ENCODE data around the gene PAPPA2.

PAPPA2 gene

DNA sequence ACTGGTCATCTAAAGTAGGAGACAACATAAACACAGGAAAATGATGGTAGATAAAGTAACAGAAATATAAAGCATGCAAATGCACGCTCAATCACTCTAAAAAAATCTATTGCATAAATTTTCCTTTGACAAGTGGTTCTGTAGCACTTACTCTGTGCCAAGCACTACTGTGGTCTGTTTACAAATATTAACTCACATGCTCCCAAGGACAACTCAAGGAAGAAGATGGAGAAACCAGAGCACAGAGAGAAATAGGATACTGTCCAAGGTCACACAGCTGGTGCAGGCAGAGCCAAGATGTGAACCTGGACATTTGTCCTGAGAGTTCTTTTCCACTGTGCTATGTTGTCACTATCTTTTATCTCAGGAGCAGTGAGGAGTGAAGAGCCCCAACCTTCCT is 105.2 kb downstream of the PAPPA2 start (continued):
- TF ChIP-seq, protein P1, sequence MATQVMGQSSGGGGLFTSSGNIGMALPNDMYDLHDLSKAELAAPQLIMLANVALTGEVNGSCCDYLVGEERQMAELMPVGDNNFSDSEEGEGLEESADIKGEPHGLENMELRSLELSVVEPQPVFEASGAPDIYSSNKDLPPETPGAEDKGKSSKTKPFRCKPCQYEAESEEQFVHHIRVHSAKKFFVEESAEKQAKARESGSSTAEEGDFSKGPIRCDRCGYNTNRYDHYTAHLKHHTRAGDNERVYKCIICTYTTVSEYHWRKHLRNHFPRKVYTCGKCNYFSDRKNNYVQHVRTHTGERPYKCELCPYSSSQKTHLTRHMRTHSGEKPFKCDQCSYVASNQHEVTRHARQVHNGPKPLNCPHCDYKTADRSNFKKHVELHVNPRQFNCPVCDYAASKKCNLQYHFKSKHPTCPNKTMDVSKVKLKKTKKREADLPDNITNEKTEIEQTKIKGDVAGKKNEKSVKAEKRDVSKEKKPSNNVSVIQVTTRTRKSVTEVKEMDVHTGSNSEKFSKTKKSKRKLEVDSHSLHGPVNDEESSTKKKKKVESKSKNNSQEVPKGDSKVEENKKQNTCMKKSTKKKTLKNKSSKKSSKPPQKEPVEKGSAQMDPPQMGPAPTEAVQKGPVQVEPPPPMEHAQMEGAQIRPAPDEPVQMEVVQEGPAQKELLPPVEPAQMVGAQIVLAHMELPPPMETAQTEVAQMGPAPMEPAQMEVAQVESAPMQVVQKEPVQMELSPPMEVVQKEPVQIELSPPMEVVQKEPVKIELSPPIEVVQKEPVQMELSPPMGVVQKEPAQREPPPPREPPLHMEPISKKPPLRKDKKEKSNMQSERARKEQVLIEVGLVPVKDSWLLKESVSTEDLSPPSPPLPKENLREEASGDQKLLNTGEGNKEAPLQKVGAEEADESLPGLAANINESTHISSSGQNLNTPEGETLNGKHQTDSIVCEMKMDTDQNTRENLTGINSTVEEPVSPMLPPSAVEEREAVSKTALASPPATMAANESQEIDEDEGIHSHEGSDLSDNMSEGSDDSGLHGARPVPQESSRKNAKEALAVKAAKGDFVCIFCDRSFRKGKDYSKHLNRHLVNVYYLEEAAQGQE (tag by site-specific recombination; IDR thresholded peaks at IDR 0.05): no peak
- TF ChIP-seq ZNF350 (tag by site-specific recombination; IDR thresholded peaks at IDR 0.05) (no peak), SP3 (tag by site-specific recombination; IDR thresholded peaks at IDR 0.05) (no peak), ZNF792 (tag by site-specific recombination; IDR thresholded peaks at IDR 0.05) (no peak), ZNF404 (tag by site-specific recombination; IDR thresholded peaks at IDR 0.05) (no peak)

DNA sequence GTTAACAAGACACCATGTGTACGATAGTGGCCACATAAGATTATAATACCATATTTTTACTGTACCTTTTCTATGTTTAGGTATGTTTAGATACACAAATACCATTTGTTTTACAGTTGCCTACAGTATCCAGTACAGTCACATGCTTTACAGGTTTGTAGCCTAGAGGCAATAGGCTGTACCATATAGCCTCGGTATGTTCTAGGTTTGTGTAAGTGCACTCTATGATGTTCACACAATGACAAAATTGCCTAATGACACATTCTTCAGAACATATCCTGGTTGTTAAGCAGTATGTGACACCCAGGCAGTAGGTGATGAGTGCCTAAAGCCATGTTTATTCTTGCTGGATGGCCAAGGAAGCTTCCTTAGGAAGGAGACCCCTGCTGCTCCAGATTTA is 111.8 kb downstream of the PAPPA2 start:
- CTCF ChIA-PET: interaction anchor here (0.6 to 2.1 kb wide), 2 partner anchors 15 to 512 kb away, joined by 3 to 7 read pairs; no protein-coding TSS in a partner anchor
- TF ChIP-seq, protein P2, sequence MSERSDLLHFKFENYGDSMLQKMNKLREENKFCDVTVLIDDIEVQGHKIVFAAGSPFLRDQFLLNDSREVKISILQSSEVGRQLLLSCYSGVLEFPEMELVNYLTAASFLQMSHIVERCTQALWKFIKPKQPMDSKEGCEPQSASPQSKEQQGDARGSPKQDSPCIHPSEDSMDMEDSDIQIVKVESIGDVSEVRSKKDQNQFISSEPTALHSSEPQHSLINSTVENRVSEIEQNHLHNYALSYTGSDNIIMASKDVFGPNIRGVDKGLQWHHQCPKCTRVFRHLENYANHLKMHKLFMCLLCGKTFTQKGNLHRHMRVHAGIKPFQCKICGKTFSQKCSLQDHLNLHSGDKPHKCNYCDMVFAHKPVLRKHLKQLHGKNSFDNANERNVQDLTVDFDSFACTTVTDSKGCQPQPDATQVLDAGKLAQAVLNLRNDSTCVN (tag by site-specific recombination; optimal IDR thresholded peaks at IDR 0.05): no peak
- TF ChIP-seq ZNF174 (tag by site-specific recombination; IDR thresholded peaks at IDR 0.05) (no peak), EGR2 (tag by site-specific recombination; IDR thresholded peaks at IDR 0.05; ENCODE audit: low read depth) (no peak)

DNA sequence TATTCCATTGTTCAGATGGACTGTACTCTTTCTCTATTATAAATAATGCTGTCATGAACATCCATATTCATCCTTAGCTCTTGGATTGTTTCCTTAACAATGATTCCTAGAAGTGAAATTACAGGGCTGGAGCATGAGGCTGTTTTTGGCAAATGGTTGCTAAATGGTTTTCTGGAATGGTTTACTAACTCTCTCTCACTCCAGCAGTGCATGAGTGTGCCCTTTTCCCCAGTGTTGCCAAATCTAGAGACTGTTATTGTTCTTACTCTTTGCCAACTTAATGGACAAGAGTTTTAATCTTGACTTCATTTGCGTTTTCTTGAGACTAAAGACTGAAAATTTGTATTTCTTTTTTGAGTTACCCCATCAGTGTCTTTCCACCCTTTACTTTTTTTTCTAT is 113.0 kb downstream of the PAPPA2 start:
- POLR2A ChIA-PET: no interaction called here
- H3K4me3 ChIP-seq (ENCODE audit: low read depth, low read length): no peak overlapping the region
- CTCF ChIA-PET: no interaction called here
- no peaks in the 10 kb centered on the region for H3K9me3 ChIP-seq (ENCODE audit: control insufficient read depth, insufficient read depth, low read depth, low read length)
- no peaks in the 10 kb centered on the region for H3K36me3 ChIP-seq (ENCODE audit: control insufficient read depth in 2 of 2, insufficient read depth in 1 of 2, low read length in 2 of 2)
- no peak overlapping the region for H3K27ac ChIP-seq (ENCODE audit: extremely low read depth, low read depth, low read length)
- H3K4me1 ChIP-seq (ENCODE audit: control insufficient read depth, insufficient read depth, low read length): no peaks in the 10 kb centered on the region
- TF ChIP-seq, protein P3, sequence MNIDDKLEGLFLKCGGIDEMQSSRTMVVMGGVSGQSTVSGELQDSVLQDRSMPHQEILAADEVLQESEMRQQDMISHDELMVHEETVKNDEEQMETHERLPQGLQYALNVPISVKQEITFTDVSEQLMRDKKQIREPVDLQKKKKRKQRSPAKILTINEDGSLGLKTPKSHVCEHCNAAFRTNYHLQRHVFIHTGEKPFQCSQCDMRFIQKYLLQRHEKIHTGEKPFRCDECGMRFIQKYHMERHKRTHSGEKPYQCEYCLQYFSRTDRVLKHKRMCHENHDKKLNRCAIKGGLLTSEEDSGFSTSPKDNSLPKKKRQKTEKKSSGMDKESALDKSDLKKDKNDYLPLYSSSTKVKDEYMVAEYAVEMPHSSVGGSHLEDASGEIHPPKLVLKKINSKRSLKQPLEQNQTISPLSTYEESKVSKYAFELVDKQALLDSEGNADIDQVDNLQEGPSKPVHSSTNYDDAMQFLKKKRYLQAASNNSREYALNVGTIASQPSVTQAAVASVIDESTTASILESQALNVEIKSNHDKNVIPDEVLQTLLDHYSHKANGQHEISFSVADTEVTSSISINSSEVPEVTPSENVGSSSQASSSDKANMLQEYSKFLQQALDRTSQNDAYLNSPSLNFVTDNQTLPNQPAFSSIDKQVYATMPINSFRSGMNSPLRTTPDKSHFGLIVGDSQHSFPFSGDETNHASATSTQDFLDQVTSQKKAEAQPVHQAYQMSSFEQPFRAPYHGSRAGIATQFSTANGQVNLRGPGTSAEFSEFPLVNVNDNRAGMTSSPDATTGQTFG (tag by site-specific recombination; IDR thresholded peaks at IDR 0.05; ENCODE audit: borderline replicate concordance): no peak
- TF ChIP-seq ZNF626 (tag by site-specific recombination; IDR thresholded peaks at IDR 0.05): no peak
- no peak for TF ChIP-seq KLF16 (tag by site-specific recombination; IDR thresholded peaks at IDR 0.05)
- TF ChIP-seq, protein P2 (tag by site-specific recombination; optimal IDR thresholded peaks at IDR 0.05): no peak
- TF ChIP-seq ZNF121 (tag by site-specific recombination; IDR thresholded peaks at IDR 0.05): no peak
- no peak for TF ChIP-seq ZNF629 (tag by site-specific recombination; IDR thresholded peaks at IDR 0.05)
- TF ChIP-seq ZNF76 (tag by site-specific recombination; IDR thresholded peaks at IDR 0.05; ENCODE audit: borderline replicate concordance, low read depth): no peak
- TF ChIP-seq, protein P4, sequence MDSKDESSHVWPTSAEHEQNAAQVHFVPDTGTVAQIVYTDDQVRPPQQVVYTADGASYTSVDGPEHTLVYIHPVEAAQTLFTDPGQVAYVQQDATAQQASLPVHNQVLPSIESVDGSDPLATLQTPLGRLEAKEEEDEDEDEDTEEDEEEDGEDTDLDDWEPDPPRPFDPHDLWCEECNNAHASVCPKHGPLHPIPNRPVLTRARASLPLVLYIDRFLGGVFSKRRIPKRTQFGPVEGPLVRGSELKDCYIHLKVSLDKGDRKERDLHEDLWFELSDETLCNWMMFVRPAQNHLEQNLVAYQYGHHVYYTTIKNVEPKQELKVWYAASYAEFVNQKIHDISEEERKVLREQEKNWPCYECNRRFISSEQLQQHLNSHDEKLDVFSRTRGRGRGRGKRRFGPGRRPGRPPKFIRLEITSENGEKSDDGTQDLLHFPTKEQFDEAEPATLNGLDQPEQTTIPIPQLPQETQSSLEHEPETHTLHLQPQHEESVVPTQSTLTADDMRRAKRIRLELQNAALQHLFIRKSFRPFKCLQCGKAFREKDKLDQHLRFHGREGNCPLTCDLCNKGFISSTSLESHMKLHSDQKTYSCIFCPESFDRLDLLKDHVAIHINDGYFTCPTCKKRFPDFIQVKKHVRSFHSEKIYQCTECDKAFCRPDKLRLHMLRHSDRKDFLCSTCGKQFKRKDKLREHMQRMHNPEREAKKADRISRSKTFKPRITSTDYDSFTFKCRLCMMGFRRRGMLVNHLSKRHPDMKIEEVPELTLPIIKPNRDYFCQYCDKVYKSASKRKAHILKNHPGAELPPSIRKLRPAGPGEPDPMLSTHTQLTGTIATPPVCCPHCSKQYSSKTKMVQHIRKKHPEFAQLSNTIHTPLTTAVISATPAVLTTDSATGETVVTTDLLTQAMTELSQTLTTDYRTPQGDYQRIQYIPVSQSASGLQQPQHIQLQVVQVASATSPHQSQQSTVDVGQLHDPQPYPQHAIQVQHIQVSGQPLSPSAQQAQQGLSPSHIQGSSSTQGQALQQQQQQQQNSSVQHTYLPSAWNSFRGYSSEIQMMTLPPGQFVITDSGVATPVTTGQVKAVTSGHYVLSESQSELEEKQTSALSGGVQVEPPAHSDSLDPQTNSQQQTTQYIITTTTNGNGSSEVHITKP (tag by site-specific recombination; IDR thresholded peaks at IDR 0.05): no peak
- no peak for TF ChIP-seq ZNF140 (tag by site-specific recombination; IDR thresholded peaks at IDR 0.05)
- TF ChIP-seq ZBTB7A (tag by site-specific recombination; IDR thresholded peaks at IDR 0.05; ENCODE audit: low read depth): no peak
- TF ChIP-seq ZNF610 (tag by site-specific recombination; IDR thresholded peaks at IDR 0.05; ENCODE audit: borderline replicate concordance): no peak
- TF ChIP-seq ZNF112 (tag by site-specific recombination; IDR thresholded peaks at IDR 0.05): no peak
- no peak for TF ChIP-seq ZNF837 (tag by site-specific recombination; IDR thresholded peaks at IDR 0.05)
- TF ChIP-seq KLF9 (tag by site-specific recombination; IDR thresholded peaks at IDR 0.05; ENCODE audit: low read depth): no peak
- TF ChIP-seq BCL11B (tag by site-specific recombination; IDR thresholded peaks at IDR 0.05; ENCODE audit: low read depth): no peak

More for the DNA sequence above, 111.8 kb downstream of the PAPPA2 start:
- Histone ChIP-seq H3K27ac (ENCODE audit: extremely low read depth, low read depth, low read length) (no peak overlapping the region), H3K36me3 (ENCODE audit: control insufficient read depth in 2 of 2, insufficient read depth in 1 of 2, low read length in 2 of 2) (no peaks in the 10 kb centered on the region), H3K4me1 (ENCODE audit: control insufficient read depth, insufficient read depth, low read length) (no peaks in the 10 kb centered on the region), H3K9me3 (ENCODE audit: control insufficient read depth, insufficient read depth, low read depth, low read length) (no peaks in the 10 kb centered on the region), H3K4me3 (ENCODE audit: low read depth, low read length) (no peak overlapping the region)
- POLR2A ChIA-PET: no interaction called here
